Suprapubic skin (tissue), 3 donors: ENCODE results near the gene DCAF8L1.

Experiments used
- CTCF ChIP-seq, 2 donors: fragments of 200-600 bp in 1 of 2; fragments of 450-650 bp in 1 of 2; sonication (generic) in 1 of 2; IDR thresholded peaks; one replicate each; pipeline ENCODE4 v1.5.1; 2016 to 2019; ENCODE audit warnings: antibody characterized with exemption in 2 of 2, mild to moderate bottlenecking in 1 of 2, moderate library complexity in 1 of 2
- POLR2AphosphoS5 ChIP-seq, 3 donors: sonication (generic); formaldehyde crosslinking; IDR thresholded peaks; one replicate each; pipeline ENCODE4 v1.6.1; 2017; ENCODE audit warnings: antibody characterized with exemption in 3 of 3

DNA sequence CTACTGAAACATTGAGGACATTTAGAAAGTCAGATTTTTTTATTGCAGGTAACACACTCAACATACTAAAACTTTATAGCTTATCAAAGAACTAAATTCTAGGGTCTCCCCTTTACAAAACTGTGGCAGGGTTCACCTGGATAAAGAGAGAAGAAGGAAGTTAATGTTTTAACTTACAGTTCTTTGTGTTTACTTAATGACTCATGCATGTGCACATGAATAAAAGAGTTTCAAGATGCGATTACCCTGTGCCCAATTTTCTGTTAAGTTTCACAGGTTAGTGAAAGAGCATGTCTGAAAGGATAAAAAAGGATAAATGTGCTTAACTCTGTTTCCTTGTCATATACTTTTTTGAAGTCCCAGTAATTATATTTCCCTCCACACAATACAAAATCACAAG is 16.8 kb downstream of the DCAF8L1 start:
- TF ChIP-seq POLR2AphosphoS5 (IDR thresholded peaks at IDR 0.05) = no peak
- TF ChIP-seq CTCF (IDR thresholded peaks at IDR 0.05) = no peak
